NT2/D1 (cell line): Measurements from ENCODE around the gene AGA.

ENCODE experiments used
- SUZ12 ChIP-seq: IDR thresholded peaks from 2 replicates; pipeline ENCODE4 v1.6.1; 2011; ENCODE audit not compliant: insufficient read length, insufficient read depth; ENCODE audit errors: extremely low read depth
- YY1 ChIP-seq: IDR thresholded peaks from 2 replicates; pipeline ENCODE4 v1.6.1; 2011; ENCODE audit not compliant: insufficient read length, insufficient read depth
- ZNF274 ChIP-seq: IDR thresholded peaks from 2 replicates; pipeline ENCODE4 v1.6.1; 2011; ENCODE audit warnings: mild to moderate bottlenecking, low read depth, low read length

DNA sequence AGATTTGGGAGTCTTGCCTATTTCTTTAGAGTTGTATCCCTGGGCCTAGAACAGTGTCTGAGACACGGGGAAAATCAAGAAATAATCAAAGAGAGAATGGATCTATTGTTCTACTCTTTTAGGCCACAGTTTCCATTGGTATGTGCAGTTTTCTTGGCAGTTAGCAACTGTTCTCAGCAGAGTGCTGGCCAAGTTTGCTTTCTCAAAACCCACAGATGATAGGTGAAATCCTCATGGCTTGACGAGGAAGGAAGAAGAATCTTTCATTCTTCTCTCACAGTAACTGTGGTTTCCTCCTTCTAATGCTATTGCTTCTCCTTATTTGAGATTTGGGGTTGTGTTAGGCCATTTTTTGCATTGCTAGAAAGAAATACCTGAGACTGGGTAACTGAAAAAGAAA is 42.2 kb downstream of the AGA start:
- no peak for TF ChIP-seq ZNF274
- no peak for TF ChIP-seq YY1
- TF ChIP-seq SUZ12: no peak
